GM08714 (cell line): ENCODE data around the gene YES1.
"Not testable (repeated sequence)": the region's sequence is repeated elsewhere in the genome, so short reads cannot be mapped to it uniquely, and the experiment has no call there.

Experiments used
- H3K4me3 ChIP-seq: fragments of 200-500 bp; sonication (Bioruptor generic); 2 replicates; pipeline ENCODE4 v1.5.1; 2014; ENCODE audit warnings: mild to moderate bottlenecking, low read length, inconsistent platforms
- ZNF274 ChIP-seq: IDR thresholded peaks from 2 replicates; pipeline ENCODE4 v1.6.1; 2012; ENCODE audit warnings: mild to moderate bottlenecking, low read depth, low read length

Gene YES1

GRCh38 chr18:711310-711656 is 100.8 kb downstream of the YES1 start:
- peak overlapping the region; percentile 89 for H3K4me3 ChIP-seq
- no peak for TF ChIP-seq ZNF274

GRCh38 chr18:710418-711300 is 101.4 kb downstream of the YES1 start:
- no peak for TF ChIP-seq ZNF274
- peak overlapping the region; percentile 89; the same call in 1 of the 2 replicates for H3K4me3 ChIP-seq

- TF ChIP-seq ZNF274 = no peak
Measured at GRCh38 chr18:709771-710170, 102.3 kb downstream of the YES1 start.

GRCh38 chr18:708096-708495 is 103.9 kb downstream of the YES1 start:
- TF ChIP-seq ZNF274 = no peak
- no peak overlapping the region for H3K4me3 ChIP-seq

More at GRCh38 chr18:709771-710170, 102.3 kb downstream of the YES1 start:
- no peak overlapping the region for H3K4me3 ChIP-seq

GRCh38 chr18:706405-706804 is 105.6 kb downstream of the YES1 start:
- no peak for TF ChIP-seq ZNF274
- no peak overlapping the region for H3K4me3 ChIP-seq

DNA sequence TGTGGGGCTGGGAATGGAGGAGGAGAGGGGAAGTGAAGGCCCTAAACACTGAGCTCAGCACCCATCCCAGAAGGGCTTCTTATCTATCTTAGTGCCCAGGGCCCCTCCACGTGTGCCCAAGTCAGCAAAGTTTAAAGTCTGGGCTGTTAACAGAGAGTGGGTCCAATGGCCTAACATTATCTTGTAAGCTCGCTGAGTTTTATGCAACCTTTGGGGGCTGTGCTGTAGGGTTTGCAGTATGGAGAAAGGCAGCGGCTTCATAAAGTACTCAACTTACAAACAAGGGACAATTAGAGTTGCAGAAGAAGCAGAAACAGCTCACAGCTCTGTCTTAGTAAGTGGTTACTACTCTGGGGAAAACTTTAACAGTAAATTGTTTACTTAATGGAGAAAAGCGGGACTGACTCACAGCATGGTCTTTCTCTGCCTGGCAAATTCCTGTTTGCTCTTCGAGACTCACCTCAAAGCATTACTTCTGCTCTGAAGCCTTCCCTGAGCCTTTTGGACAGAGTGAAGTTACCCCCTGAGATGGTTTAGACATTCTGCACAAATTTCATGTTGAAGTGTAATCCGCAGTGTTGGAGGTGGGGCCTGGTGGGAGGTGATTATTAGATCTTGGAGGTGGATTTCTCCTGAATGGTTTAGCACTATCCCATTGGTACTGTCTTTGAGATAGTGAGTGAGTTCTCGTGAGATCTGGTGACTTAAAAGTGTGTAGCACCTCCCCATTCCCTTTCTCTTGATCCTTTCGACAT is 108.7 kb downstream of the YES1 start:
- no peak for TF ChIP-seq ZNF274
- H3K4me3 ChIP-seq = no peak overlapping the region

GRCh38 chr18:697800-698199 is 114.2 kb downstream of the YES1 start:
- TF ChIP-seq ZNF274 = no peak

DNA sequence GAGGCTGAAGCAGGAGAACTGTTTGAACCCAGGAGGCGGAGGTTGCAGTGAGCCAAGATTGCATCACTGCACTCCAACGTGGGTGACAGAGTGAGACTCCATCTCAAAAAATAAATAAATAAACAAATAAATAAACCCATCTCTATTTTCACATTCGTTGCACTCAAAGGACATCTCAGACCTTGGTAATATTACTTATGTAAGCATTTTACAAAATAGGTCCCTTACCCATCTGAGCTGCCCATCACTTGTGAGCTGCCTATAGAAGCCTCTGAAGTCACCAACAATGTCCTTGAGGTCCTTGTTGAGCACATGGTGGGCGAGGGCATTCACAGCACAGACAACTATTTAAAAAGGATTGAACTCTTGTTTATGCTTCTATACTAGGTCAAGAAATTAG is 115.0 kb downstream of the YES1 start:
- no peak for TF ChIP-seq ZNF274
- no peak overlapping the region for H3K4me3 ChIP-seq

More at GRCh38 chr18:697800-698199, 114.2 kb downstream of the YES1 start:
- no peak overlapping the region for H3K4me3 ChIP-seq

DNA sequence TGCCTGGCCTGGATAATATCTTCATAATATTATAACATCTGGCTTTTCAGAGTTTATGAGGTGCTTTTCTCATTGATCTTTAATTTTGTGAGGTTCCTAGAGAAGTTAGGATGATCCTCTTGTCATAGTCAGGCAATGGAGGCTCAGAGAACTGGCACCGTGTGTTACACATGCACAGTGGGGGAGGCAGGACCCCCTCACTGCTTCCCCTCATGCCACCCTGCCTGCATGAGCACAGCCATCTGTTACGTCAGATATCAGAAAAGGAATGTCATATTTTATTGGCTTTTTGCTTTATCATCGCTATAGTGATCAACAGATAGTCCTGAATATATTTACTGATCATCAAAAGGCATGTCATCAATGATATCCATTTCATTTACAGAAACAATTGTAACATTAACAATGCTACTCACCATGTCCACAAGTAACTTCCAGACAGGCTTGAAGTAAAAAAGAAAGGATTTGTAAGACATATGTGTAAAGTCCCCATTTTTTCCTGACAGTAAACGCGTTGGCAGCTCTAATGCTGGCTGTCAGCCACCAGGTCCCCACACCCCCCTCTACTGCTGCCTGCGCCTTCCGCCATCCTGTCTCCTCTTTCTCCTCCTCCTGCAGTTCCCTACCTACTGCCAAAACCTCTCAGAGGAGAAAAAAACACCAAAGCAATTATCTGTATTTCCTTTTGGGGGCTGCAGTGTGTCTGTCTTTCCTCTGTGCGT is 118.4 kb downstream of the YES1 start:
- no peak for TF ChIP-seq ZNF274
- H3K4me3 ChIP-seq = no peak overlapping the region

DNA sequence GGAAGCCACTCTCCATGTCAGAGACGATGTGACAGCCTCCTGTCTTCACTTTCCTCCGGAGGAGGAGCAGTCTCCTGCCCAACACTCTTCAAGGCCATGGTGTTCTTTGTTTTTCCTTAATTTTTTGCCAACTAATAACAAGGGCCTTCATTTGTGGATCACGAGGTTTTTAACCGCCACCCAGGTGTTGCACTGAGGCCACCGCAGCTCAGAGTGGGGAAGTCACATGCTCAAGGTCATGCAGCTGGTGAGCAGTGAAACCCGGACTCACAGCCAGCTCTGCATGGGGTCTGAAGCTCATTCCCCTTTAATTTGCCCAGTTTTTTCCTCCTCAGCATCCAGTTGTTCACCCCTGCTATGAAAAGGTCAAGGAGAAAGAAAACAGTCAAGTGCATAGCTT is 119.2 kb downstream of the YES1 start:
- H3K4me3 ChIP-seq = no peak overlapping the region
- TF ChIP-seq ZNF274 = no peak

GRCh38 chr18:688323-688722 is 123.7 kb downstream of the YES1 start:
- H3K4me3 ChIP-seq = no peak overlapping the region
- no peak for TF ChIP-seq ZNF274

- no peak for TF ChIP-seq ZNF274
- H3K4me3 ChIP-seq = no peak overlapping the region
Measured at GRCh38 chr18:686339-687111, 125.5 kb downstream of the YES1 start.

GRCh38 chr18:685438-685837 is 126.6 kb downstream of the YES1 start:
- no peak overlapping the region for H3K4me3 ChIP-seq

DNA sequence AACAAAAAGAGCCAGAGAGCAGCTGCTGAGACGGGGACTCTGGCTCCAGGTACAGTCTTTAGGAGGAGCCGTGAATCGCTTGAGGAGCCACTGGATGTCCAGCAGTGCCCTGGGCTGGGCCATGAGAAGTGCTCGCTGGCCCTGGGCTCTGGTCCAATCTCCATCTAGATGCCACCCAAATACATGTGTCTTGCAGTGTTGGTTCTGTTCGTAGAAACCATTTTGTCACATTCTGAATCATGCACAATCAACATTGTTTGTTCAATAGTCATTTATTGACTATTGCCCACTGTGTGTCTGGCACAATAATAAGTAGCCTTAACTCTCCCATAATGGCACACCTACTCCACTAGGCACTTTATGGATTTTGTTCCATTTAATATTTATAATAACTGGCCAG is 128.5 kb downstream of the YES1 start:
- no peak overlapping the region for H3K4me3 ChIP-seq
- TF ChIP-seq ZNF274 = no peak

More at GRCh38 chr18:685438-685837, 126.6 kb downstream of the YES1 start:
- TF ChIP-seq ZNF274 = no peak

DNA sequence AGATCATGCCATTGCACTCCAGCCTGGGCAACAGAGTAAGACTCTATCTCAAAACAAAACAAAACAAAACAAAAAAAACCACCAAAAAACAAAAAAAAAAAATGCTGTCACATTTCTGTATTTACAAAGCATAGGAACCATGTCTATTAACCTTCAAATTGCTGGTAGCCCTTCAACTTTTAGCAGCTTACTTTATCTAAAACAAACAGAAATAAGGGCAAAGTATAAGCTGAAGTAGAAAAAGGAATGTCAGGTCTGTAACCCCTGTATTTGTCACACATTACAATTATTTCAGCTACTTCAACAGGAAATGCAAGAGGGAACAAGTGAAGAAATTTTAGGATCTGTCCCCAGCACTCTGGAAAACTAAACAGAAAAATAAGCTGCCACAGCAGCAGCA is 129.2 kb downstream of the YES1 start:
- no peak overlapping the region for H3K4me3 ChIP-seq
- TF ChIP-seq ZNF274 = no peak

- H3K4me3 ChIP-seq = not testable (repeated sequence)
Measured at GRCh38 chr18:682416-682815, 129.6 kb downstream of the YES1 start.
